NT2/D1 (cell line): ENCODE measurements around the gene CD83.

Experiments
- DNase-seq: peaks from one replicate; pipeline ENCODE4 v3.0.0-alpha.2; 2011; ENCODE audit warnings: low read depth, low spot score
- H3K27me3 ChIP-seq: 2 replicates; pipeline ENCODE4 v1.6.0; 2011; ENCODE audit warnings: mild to moderate bottlenecking; ENCODE audit not compliant: insufficient read length, insufficient read depth
- H3K36me3 ChIP-seq: 2 replicates; pipeline ENCODE4 v1.6.1; 2011; ENCODE audit warnings: mild to moderate bottlenecking, low read length, mixed read lengths; ENCODE audit not compliant: insufficient read depth, insufficient read length
- H3K4me1 ChIP-seq: 2 replicates; pipeline ENCODE4 v1.5.1; 2011; ENCODE audit not compliant: insufficient read depth, insufficient read length
- H3K4me3 ChIP-seq: 2 replicates; pipeline ENCODE4 v1.5.1; 2011; ENCODE audit warnings: low read depth; ENCODE audit not compliant: insufficient read length
- H3K9ac ChIP-seq: 2 replicates; pipeline ENCODE4 v1.6.0; 2011; ENCODE audit warnings: low read depth; ENCODE audit not compliant: insufficient read length
- H3K9me3 ChIP-seq: 2 replicates; pipeline ENCODE4 v1.5.1; 2011; ENCODE audit warnings: mild to moderate bottlenecking, low read length; ENCODE audit not compliant: insufficient read depth
- SUZ12 ChIP-seq: IDR thresholded peaks from 2 replicates; pipeline ENCODE4 v1.6.1; 2011; ENCODE audit not compliant: insufficient read length, insufficient read depth; ENCODE audit errors: extremely low read depth
- YY1 ChIP-seq: IDR thresholded peaks from 2 replicates; pipeline ENCODE4 v1.6.1; 2011; ENCODE audit not compliant: insufficient read length, insufficient read depth
- ZNF274 ChIP-seq: IDR thresholded peaks from 2 replicates; pipeline ENCODE4 v1.6.1; 2011; ENCODE audit warnings: mild to moderate bottlenecking, low read depth, low read length

The CD83 gene

GRCh38 chr6:14180609-14181008 is 63.0 kb downstream of the CD83 start:
- H3K4me3 ChIP-seq: no peak overlapping the region
- H3K36me3 ChIP-seq: no peaks in the 10 kb centered on the region
- no peaks in the 10 kb centered on the region for H3K27me3 ChIP-seq
- no peak for DNase-seq
- H3K9ac ChIP-seq: no peak overlapping the region
- peaks cover 7% of the 10 kb centered on the region; the same call in 1 of the 2 replicates for H3K9me3 ChIP-seq
- TF ChIP-seq SUZ12: no peak
- TF ChIP-seq YY1: no peak
- no peak for TF ChIP-seq ZNF274
- no peaks in the 10 kb centered on the region for H3K4me1 ChIP-seq

- Histone ChIP-seq H3K27me3 (no peaks in the 10 kb centered on the region), H3K36me3 (no peaks in the 10 kb centered on the region), H3K9ac (no peak overlapping the region), H3K4me3 (no peak overlapping the region), H3K9me3 (peaks cover 13% of the 10 kb centered on the region; the same call in 1 of the 2 replicates), H3K4me1 (no peaks in the 10 kb centered on the region)
- no peak for DNase-seq
- TF ChIP-seq SUZ12 (no peak), YY1 (no peak), ZNF274 (no peak)
Measured at GRCh38 chr6:14182916-14183315, 65.3 kb downstream of the CD83 start.
